ENCODE data around the gene ZNF771. TPM values are rescaled to one million over a fixed set of nuclear protein-coding genes. Genes with fewer than 3 reads are reported as not detected.

ZNF771 gene
- total RNA-seq, 1 donor from 2014 or later = 8.9 TPM

GRCh38 chr16:30414159-30414558, 6.8 kb downstream of the ZNF771 start:
- Mint-ChIP-seq H3K27me3 (ENCODE audit: insufficient read depth) (no peaks in the 10 kb centered on the region), H3K4me3 (no peak overlapping the region), H3K4me1 (ENCODE audit: low read depth) (peaks cover 39% of the 10 kb centered on the region), H3K27ac (no peak overlapping the region), H3K9me3 (no peaks in the 10 kb centered on the region), H3K36me3 (ENCODE audit: low read depth) (peaks cover 33% of the 10 kb centered on the region)
- intact Hi-C loops (cut with micrococcal nuclease) = no loop called here
- DNase-seq (ENCODE audit: low spot score) = no peak

GRCh38 chr16:30416047-30416603, 8.7 kb downstream of the ZNF771 start:
- peaks cover 40% of the 10 kb centered on the region for H3K36me3 Mint-ChIP-seq (ENCODE audit: low read depth)

GRCh38 chr16:30416624-30417528, 9.5 kb downstream of the ZNF771 start:
- Mint-ChIP-seq H3K4me1 (ENCODE audit: low read depth) (peaks cover 41% of the 10 kb centered on the region), H3K27me3 (ENCODE audit: insufficient read depth) (no peaks in the 10 kb centered on the region), H3K4me3 (peak overlapping the region; percentile 55), H3K36me3 (ENCODE audit: low read depth) (peaks cover 42% of the 10 kb centered on the region), H3K9me3 (no peaks in the 10 kb centered on the region), H3K27ac (peak overlapping the region; percentile 72)
- no peak for DNase-seq (ENCODE audit: low spot score)
- intact Hi-C loops (cut with micrococcal nuclease) = loop anchor here (1.0 kb wide), 1 partner anchor 8 kb away; no protein-coding TSS in a partner anchor

More at GRCh38 chr16:30416047-30416603, 8.7 kb downstream of the ZNF771 start:
- DNase-seq (ENCODE audit: low spot score) = no peak
- no peaks in the 10 kb centered on the region for H3K9me3 Mint-ChIP-seq
- H3K4me3 Mint-ChIP-seq = no peak overlapping the region
- peak overlapping the region; percentile 18 for H3K27ac Mint-ChIP-seq
- no peaks in the 10 kb centered on the region for H3K27me3 Mint-ChIP-seq (ENCODE audit: insufficient read depth)
- H3K4me1 Mint-ChIP-seq (ENCODE audit: low read depth) = peaks cover 42% of the 10 kb centered on the region
- intact Hi-C loops (cut with micrococcal nuclease) = no loop called here

- DNase-seq (ENCODE audit: low spot score) = peak; percentile 86
- H3K27ac Mint-ChIP-seq = no peak overlapping the region
- peaks cover 36% of the 10 kb centered on the region for H3K4me1 Mint-ChIP-seq (ENCODE audit: low read depth)
- peak overlapping the region; percentile 70 for H3K4me3 Mint-ChIP-seq
- intact Hi-C loops (cut with micrococcal nuclease) = loop anchor here (1.0 kb wide), 1 partner anchor 8 kb away; no protein-coding TSS in a partner anchor
- no peaks in the 10 kb centered on the region for H3K27me3 Mint-ChIP-seq (ENCODE audit: insufficient read depth)
- H3K36me3 Mint-ChIP-seq (ENCODE audit: low read depth) = peaks cover 37% of the 10 kb centered on the region
- no peaks in the 10 kb centered on the region for H3K9me3 Mint-ChIP-seq
Observed at GRCh38 chr16:30417529-30418349, 10.3 kb downstream of the ZNF771 start.

GRCh38 chr16:30418350-30419181, 11.2 kb downstream of the ZNF771 start:
- H3K4me1 Mint-ChIP-seq (ENCODE audit: low read depth) = peaks cover 36% of the 10 kb centered on the region
- no peak for DNase-seq (ENCODE audit: low spot score)
- no peaks in the 10 kb centered on the region for H3K9me3 Mint-ChIP-seq
- H3K4me3 Mint-ChIP-seq = peak overlapping the region; percentile 70
- intact Hi-C loops (cut with micrococcal nuclease) = no loop called here
- peak overlapping the region; percentile 65 for H3K27ac Mint-ChIP-seq
- H3K27me3 Mint-ChIP-seq (ENCODE audit: insufficient read depth) = no peaks in the 10 kb centered on the region
- H3K36me3 Mint-ChIP-seq (ENCODE audit: low read depth) = peaks cover 37% of the 10 kb centered on the region

GRCh38 chr16:30421010-30421409, 13.6 kb downstream of the ZNF771 start:
- H3K36me3 Mint-ChIP-seq (ENCODE audit: low read depth) = peaks cover 33% of the 10 kb centered on the region
- no peaks in the 10 kb centered on the region for H3K9me3 Mint-ChIP-seq
- DNase-seq (ENCODE audit: low spot score) = no peak
- H3K27ac Mint-ChIP-seq = no peak overlapping the region
- H3K27me3 Mint-ChIP-seq (ENCODE audit: insufficient read depth) = no peaks in the 10 kb centered on the region
- intact Hi-C loops (cut with micrococcal nuclease) = no loop called here
- H3K4me1 Mint-ChIP-seq (ENCODE audit: low read depth) = peaks cover 30% of the 10 kb centered on the region
- H3K4me3 Mint-ChIP-seq = no peak overlapping the region

GRCh38 chr16:30428055-30428454, 20.6 kb downstream of the ZNF771 start:
- intact Hi-C loops (cut with micrococcal nuclease) = no loop called here
- DNase-seq (ENCODE audit: low spot score) = no peak
- Mint-ChIP-seq H3K27me3 (ENCODE audit: insufficient read depth) (no peaks in the 10 kb centered on the region), H3K9me3 (no peaks in the 10 kb centered on the region), H3K4me1 (ENCODE audit: low read depth) (peaks cover 18% of the 10 kb centered on the region), H3K4me3 (no peak overlapping the region), H3K36me3 (ENCODE audit: low read depth) (peaks cover 22% of the 10 kb centered on the region), H3K27ac (peak overlapping the region; percentile 37)

GRCh38 chr16:30429418-30429677, 21.9 kb downstream of the ZNF771 start:
- Mint-ChIP-seq H3K27me3 (ENCODE audit: insufficient read depth) (no peaks in the 10 kb centered on the region), H3K36me3 (ENCODE audit: low read depth) (peaks cover 15% of the 10 kb centered on the region), H3K4me3 (no peak overlapping the region), H3K9me3 (no peaks in the 10 kb centered on the region), H3K4me1 (ENCODE audit: low read depth) (peaks cover 26% of the 10 kb centered on the region), H3K27ac (no peak overlapping the region)
- intact Hi-C loops (cut with micrococcal nuclease) = no loop called here
- no peak for DNase-seq (ENCODE audit: low spot score)

- Mint-ChIP-seq H3K27ac (no peak within 1 kb of the TSS), H3K36me3 (ENCODE audit: low read depth) (peaks cover 15% of the 10 kb centered on the region), H3K27me3 (ENCODE audit: insufficient read depth) (no peaks in the 10 kb centered on the region), H3K9me3 (no peaks in the 10 kb centered on the region), H3K4me1 (ENCODE audit: low read depth) (peaks cover 31% of the 10 kb centered on the region), H3K4me3 (no peak within 1 kb of the TSS)
- intact Hi-C loops (cut with micrococcal nuclease) = loop anchor here (1.0 kb wide), 15 partner anchors 15 to 492 kb away; partner anchors contain the start of genes ALDOA, FBRS, ITGAL and SEPHS2
- peak; percentile 96 for DNase-seq (ENCODE audit: low spot score)
Observed at GRCh38 chr16:30429678-30430427, 22.4 kb downstream of the ZNF771 start, which contains the start of gene DCTPP1. TSS of gene DCTPP1 (minus strand) at chr16:30430030. CDS start at chr16:30429980, 50 bp downstream.

- Mint-ChIP-seq H3K4me1 (ENCODE audit: low read depth) (peaks cover 34% of the 10 kb centered on the region), H3K9me3 (no peaks in the 10 kb centered on the region)
- no peak for DNase-seq (ENCODE audit: low spot score)
Observed at GRCh38 chr16:30430428-30430970, 23.1 kb downstream of the ZNF771 start.

GRCh38 chr16:30434852-30435251, 27.4 kb downstream of the ZNF771 start:
- peaks cover 21% of the 10 kb centered on the region for H3K4me1 Mint-ChIP-seq (ENCODE audit: low read depth)
- no peaks in the 10 kb centered on the region for H3K36me3 Mint-ChIP-seq (ENCODE audit: low read depth)
- intact Hi-C loops (cut with micrococcal nuclease) = loop anchor here (1.0 kb wide), 1 partner anchor 37 kb away; the partner anchor contains the start of gene ITGAL
- no peak for DNase-seq (ENCODE audit: low spot score)
- peak overlapping the region; percentile 0 for H3K4me3 Mint-ChIP-seq
- no peaks in the 10 kb centered on the region for H3K27me3 Mint-ChIP-seq (ENCODE audit: insufficient read depth)
- H3K27ac Mint-ChIP-seq = peak overlapping the region; percentile 76
- H3K9me3 Mint-ChIP-seq = no peaks in the 10 kb centered on the region

More at GRCh38 chr16:30430428-30430970, 23.1 kb downstream of the ZNF771 start:
- no peaks in the 10 kb centered on the region for H3K27me3 Mint-ChIP-seq (ENCODE audit: insufficient read depth)
- H3K36me3 Mint-ChIP-seq (ENCODE audit: low read depth) = peaks cover 15% of the 10 kb centered on the region
- intact Hi-C loops (cut with micrococcal nuclease) = loop anchor here (1.0 kb wide), 15 partner anchors 15 to 492 kb away; partner anchors contain the start of genes ALDOA, FBRS, ITGAL and SEPHS2
- no peak overlapping the region for H3K27ac Mint-ChIP-seq
- no peak overlapping the region for H3K4me3 Mint-ChIP-seq

All from activated T-helper 1 cell treated with anti-CD3 and anti-CD28 coated beads, Interleukin-12 subunit alpha, Interleukin-12 subunit beta, Interleukin-2, Interleukin-4 antibody, amounts not matched to agents 30 ng/mL and 10 ng/mL and 1 ng/mL, durations not matched to agents 14 hours and 24 hours and 36 hours (primary cell).